ENCODE results near the gene HELLS.
"Not testable (repeated sequence)": the region's sequence is repeated elsewhere in the genome, so short reads cannot be mapped to it uniquely, and the experiment has no call there.

The HELLS gene

GRCh38 chr10:94524711-94525110, 20.9 kb upstream of the HELLS start:
- no peak for TF ChIP-seq CTCF (conservative IDR thresholded peaks at IDR 0.05; ENCODE audit: low read depth, low read length)
- DNase-seq (ENCODE audit: low read depth) = no peak

GRCh38 chr10:94531550-94531949, 14.0 kb upstream of the HELLS start:
- not testable (repeated sequence) for H3K4me3 ChIP-seq (ENCODE audit: low read length); DNase-seq (ENCODE audit: low read depth)

More at GRCh38 chr10:94524711-94525110, 20.9 kb upstream of the HELLS start:
- no peak overlapping the region for H3K4me3 ChIP-seq (ENCODE audit: low read length)

- no peak overlapping the region for H3K4me3 ChIP-seq (ENCODE audit: low read length)
- no peak for DNase-seq (ENCODE audit: low read depth)
- TF ChIP-seq CTCF (conservative IDR thresholded peaks at IDR 0.05; ENCODE audit: low read depth, low read length) = no peak
Measured at GRCh38 chr10:94533027-94533426, 12.6 kb upstream of the HELLS start.

GRCh38 chr10:94542282-94542681, 3.3 kb upstream of the HELLS start:
- not testable (repeated sequence) for H3K4me3 ChIP-seq (ENCODE audit: low read length); DNase-seq (ENCODE audit: low read depth)

- H3K4me3 ChIP-seq (ENCODE audit: low read length) = peak overlapping the region; percentile 79
- no peak for TF ChIP-seq CTCF (conservative IDR thresholded peaks at IDR 0.05; ENCODE audit: low read depth, low read length)
- no peak for DNase-seq (ENCODE audit: low read depth)
Measured at GRCh38 chr10:94546049-94546900, 687 bp downstream of the HELLS start.

- peak overlapping the region; percentile 79 for H3K4me3 ChIP-seq (ENCODE audit: low read length)
- no peak for DNase-seq (ENCODE audit: low read depth)
Measured at GRCh38 chr10:94546901-94547185, 1.3 kb downstream of the HELLS start.

GRCh38 chr10:94549221-94549620, 3.6 kb downstream of the HELLS start:
- TF ChIP-seq CTCF (conservative IDR thresholded peaks at IDR 0.05; ENCODE audit: low read depth, low read length) = no peak
- no peak for DNase-seq (ENCODE audit: low read depth)
- no peak overlapping the region for H3K4me3 ChIP-seq (ENCODE audit: low read length)

More at GRCh38 chr10:94546901-94547185, 1.3 kb downstream of the HELLS start:
- no peak for TF ChIP-seq CTCF (conservative IDR thresholded peaks at IDR 0.05; ENCODE audit: low read depth, low read length)

- DNase-seq (ENCODE audit: low read depth) = not testable (repeated sequence)
Measured at GRCh38 chr10:94567714-94568307, 22.2 kb downstream of the HELLS start.

More at GRCh38 chr10:94567714-94568307, 22.2 kb downstream of the HELLS start:
- H3K4me3 ChIP-seq (ENCODE audit: low read length) = not testable (repeated sequence)
